ENCODE measurements around the gene SPATA13.
"Not testable (repeated sequence)": the region's sequence is repeated elsewhere in the genome, so short reads cannot be mapped to it uniquely, and the experiment has no call there.

SPATA13 gene

DNA sequence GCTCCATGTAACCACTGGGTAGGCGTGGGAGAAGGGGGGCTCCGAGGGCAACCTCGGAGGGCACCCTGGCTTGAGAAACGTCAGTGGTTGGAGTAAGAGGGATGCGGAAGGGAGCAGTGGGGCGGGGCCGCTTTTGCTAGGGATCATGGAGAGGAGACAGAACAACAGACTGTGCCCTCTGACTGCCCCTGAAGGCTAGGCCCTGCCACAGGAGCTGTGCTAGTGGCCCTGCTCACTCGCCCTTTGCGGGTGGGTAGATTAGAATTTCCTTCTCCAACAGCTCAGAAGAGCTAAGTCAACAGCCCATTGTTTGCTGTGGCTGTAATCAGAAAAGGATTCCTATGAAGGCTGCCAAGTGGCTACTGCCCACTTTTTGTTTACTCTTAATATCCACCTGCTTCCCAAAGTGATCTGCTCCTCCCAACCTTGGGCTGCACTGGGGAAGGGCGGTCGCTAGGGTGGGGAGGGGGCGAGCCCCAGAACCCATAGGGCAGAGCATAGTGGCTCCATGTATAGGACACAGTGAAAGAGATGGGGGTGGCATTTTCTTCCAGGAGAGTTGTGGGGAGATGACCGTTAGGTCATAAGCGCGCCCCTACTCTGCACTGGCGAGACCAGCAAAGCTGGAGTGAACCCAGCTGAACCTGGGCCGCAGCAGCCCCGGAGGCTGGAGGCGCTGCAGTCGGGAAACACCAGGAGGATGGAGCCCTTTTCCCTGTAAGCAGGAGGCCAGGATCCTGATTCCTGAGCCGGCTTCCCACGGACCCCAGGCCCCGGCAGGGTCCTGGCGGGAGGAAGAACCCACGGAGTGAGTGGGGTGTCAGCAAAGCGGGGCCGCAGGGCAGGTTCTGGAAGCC, 146.9 kb downstream of the SPATA13 start:
- Histone ChIP-seq H3K27ac (no peak overlapping the region), H3K36me3 (peaks cover 0 to 23% (median 16%) of the 10 kb centered on the region in 3 donors), H3K4me1 (no peaks in the 10 kb centered on the region), H3K27me3 (no peaks in the 10 kb centered on the region), H3K9me3 (no peaks in the 10 kb centered on the region), H3K4me3 (no peak overlapping the region)
- TF ChIP-seq, protein P1, sequence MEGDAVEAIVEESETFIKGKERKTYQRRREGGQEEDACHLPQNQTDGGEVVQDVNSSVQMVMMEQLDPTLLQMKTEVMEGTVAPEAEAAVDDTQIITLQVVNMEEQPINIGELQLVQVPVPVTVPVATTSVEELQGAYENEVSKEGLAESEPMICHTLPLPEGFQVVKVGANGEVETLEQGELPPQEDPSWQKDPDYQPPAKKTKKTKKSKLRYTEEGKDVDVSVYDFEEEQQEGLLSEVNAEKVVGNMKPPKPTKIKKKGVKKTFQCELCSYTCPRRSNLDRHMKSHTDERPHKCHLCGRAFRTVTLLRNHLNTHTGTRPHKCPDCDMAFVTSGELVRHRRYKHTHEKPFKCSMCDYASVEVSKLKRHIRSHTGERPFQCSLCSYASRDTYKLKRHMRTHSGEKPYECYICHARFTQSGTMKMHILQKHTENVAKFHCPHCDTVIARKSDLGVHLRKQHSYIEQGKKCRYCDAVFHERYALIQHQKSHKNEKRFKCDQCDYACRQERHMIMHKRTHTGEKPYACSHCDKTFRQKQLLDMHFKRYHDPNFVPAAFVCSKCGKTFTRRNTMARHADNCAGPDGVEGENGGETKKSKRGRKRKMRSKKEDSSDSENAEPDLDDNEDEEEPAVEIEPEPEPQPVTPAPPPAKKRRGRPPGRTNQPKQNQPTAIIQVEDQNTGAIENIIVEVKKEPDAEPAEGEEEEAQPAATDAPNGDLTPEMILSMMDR (IDR thresholded peaks at IDR 0.05): no peak
- DNase-seq: no peak
- intact Hi-C loops (cut with DNase I; ENCODE audit: low total_unique reads): no loop called here

DNA sequence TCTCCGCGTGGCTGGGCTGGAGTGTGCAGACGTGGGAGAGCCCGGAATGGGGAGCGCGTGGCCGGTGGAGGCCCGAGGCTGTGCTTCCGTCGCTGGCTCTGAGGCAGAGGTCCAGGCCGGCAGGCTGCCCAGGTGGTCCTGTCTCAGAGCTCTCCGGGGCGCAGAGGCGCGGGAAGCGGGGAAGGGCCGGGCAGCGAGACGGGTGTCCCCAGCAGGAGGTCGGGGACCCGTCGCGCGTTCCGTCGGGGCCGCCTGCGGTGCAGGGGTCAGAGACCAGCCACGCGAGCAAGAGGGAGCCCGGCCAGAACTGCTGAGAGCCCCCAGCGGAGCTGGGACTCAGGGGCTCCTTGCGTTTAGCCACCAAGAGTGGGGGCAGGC, 147.5 kb downstream of the SPATA13 start:
- Histone ChIP-seq H3K4me3 (no peak overlapping the region), H3K4me1 (no peaks in the 10 kb centered on the region), H3K27ac (no peak overlapping the region), H3K27me3 (no peaks in the 10 kb centered on the region), H3K36me3 (peaks cover 0 to 17% (median 10%) of the 10 kb centered on the region in 3 donors), H3K9me3 (no peaks in the 10 kb centered on the region)
- intact Hi-C loops (cut with DNase I; ENCODE audit: low total_unique reads): no loop called here
- DNase-seq: no peak
- TF ChIP-seq, protein P1 (IDR thresholded peaks at IDR 0.05): no peak

DNA sequence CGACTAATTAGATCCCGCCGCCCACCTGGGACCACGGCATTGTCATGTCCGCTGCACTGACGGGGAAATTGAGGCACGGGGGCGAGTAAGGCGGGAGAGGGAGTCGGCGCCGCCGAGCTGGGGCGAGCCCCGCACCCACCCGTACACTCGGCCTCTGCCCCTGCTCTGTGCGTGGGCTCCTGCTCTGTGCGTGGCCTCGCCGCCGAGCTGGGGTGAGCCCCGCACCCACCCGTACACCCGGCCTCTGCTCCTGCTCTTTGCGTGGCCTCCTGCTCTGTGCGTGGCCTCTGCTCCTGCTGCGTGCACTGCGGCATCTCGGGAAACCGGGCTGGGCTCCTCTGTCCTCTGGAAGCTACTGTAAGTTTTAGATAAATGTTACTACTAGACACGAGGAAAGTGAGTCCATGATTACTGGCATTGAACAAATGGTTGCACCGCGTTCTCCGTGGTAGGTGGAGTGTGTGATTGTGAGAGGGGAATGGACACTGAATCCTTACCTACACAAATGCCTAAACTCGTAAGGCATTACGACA, 148.0 kb downstream of the SPATA13 start:
- H3K27ac ChIP-seq: no peak overlapping the region
- H3K9me3 ChIP-seq: no peaks in the 10 kb centered on the region
- H3K36me3 ChIP-seq: peaks cover 0 to 12% (median 5%) of the 10 kb centered on the region in 3 donors
- no peaks in the 10 kb centered on the region for H3K27me3 ChIP-seq
- TF ChIP-seq, protein P1 (IDR thresholded peaks at IDR 0.05): no peak
- DNase-seq: no peak
- intact Hi-C loops (cut with DNase I; ENCODE audit: low total_unique reads): no loop called here
- H3K4me1 ChIP-seq: no peaks in the 10 kb centered on the region
- no peak overlapping the region for H3K4me3 ChIP-seq

DNA sequence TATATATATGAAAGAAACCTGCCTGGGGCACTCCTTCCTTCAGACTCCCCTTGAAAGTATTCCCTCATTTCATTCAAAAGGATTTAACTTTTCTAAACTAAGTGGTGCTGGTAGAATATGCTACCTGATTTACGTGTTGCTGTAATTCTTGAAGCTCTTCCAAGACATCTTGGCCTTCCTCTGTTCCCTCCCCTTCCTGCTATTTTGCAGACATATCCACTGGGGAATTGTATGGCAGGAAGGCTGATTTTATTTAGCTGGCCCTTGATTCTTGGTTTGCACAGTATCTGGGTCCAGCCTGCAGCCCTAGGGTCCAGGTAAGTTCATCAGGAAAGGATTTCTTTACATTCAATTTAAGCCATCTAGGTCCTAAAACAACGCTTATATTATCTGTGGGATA, 148.8 kb downstream of the SPATA13 start, which contains the start of gene C1QTNF9:
C1QTNF9 (plus strand) TSS at position 281 of the 400 bp plus-strand sequence. CDS start 6,424 bp downstream, outside the sequence.
- H3K4me3 ChIP-seq; H3K4me1 ChIP-seq; H3K27ac ChIP-seq; H3K36me3 ChIP-seq; H3K9me3 ChIP-seq; intact Hi-C loops (cut with DNase I; ENCODE audit: low total_unique reads); DNase-seq; H3K27me3 ChIP-seq: not testable (repeated sequence)

DNA sequence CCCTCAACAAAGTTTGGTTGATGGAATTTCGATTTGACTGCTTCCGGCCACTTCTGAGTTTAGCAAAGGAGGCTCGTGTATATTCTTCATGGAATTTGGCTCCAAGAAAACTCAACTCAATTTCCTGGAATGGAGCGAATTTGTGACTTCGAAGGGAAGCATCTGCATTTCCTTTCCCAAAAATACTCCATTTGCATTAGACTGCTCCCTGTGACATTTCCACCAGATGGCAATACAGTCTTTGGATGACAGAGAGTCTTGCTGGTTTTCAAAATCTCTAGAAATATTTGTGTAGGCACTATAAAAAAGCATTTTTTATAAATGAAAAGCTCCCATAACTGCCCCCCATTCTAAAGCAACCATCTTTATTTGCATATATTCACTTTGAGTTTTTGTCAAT, 152.9 kb downstream of the SPATA13 start:
- H3K36me3 ChIP-seq: no peaks in the 10 kb centered on the region
- H3K27me3 ChIP-seq: no peaks in the 10 kb centered on the region
- TF ChIP-seq, protein P1 (IDR thresholded peaks at IDR 0.05): no peak
- DNase-seq: no peak
- intact Hi-C loops (cut with DNase I; ENCODE audit: low total_unique reads): no loop called here
- no peak overlapping the region for H3K4me3 ChIP-seq
- no peaks in the 10 kb centered on the region for H3K4me1 ChIP-seq
- H3K27ac ChIP-seq: no peak overlapping the region
- H3K9me3 ChIP-seq: no peaks in the 10 kb centered on the region

DNA sequence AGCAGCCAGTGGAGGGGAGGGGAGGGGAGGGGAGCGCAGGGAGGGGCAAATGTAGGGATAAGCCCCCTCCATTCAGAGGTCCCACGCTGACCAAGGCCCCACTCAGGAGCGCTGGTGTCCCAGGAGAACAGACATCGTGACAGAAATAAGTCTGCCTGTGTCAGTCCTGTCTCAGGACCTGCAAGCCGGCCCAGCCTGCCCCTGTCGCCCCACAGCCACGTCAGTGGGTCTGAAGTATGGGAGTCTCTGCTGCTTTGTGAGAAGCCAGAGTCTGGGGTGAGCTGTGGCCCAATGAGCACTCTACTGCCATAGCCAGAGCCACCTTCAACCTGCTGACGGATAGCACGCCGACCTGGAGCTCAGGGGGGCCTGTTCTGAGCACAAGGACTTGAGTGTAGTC, 157.3 kb downstream of the SPATA13 start:
- intact Hi-C loops (cut with DNase I; ENCODE audit: low total_unique reads); H3K27me3 ChIP-seq; H3K9me3 ChIP-seq; H3K36me3 ChIP-seq; DNase-seq; H3K4me1 ChIP-seq; H3K4me3 ChIP-seq; H3K27ac ChIP-seq: not testable (repeated sequence)

DNA sequence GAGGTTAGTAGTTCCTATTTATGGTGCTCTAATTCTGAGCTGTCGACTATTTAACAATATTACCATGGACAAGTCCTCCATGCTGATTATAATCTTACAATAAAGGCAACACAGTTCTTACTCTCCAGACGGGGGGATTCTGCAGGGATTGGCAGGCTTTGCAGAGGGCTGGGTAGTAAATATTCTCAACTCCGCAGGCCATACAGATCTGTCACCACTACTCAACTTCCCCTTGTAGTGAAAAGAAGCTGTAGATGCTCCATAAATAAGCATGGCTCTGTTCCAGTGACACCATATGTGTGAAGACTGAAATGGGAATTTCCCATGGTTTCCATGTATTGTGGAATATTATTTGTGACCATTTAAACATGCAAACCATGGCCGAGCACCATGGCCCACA, 158.4 kb downstream of the SPATA13 start:
- intact Hi-C loops (cut with DNase I; ENCODE audit: low total_unique reads); H3K4me1 ChIP-seq; H3K4me3 ChIP-seq; H3K27ac ChIP-seq; H3K36me3 ChIP-seq; DNase-seq; H3K27me3 ChIP-seq; H3K9me3 ChIP-seq: not testable (repeated sequence)

DNA sequence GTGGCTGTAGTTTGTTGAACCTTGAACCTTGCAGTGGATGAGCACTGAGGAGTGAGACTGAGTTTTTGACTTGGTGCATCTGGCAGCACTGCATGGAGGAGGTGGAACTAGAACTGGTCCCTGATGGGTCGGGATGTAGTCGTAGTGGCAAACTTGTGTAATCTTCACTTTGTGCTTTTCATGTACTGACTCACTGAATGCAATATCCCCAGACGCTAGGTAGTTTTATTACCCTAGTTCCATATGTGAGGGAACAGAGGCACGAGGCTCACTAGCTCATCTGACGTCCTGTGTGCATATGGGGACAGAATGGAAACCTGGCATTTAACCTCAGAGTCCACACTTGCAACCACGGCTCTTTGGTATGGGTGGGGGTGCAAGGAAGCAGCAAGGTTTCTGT, 159.1 kb downstream of the SPATA13 start:
- intact Hi-C loops (cut with DNase I; ENCODE audit: low total_unique reads); H3K27ac ChIP-seq; DNase-seq; H3K36me3 ChIP-seq; H3K27me3 ChIP-seq; H3K9me3 ChIP-seq; H3K4me1 ChIP-seq; H3K4me3 ChIP-seq: not testable (repeated sequence)

DNA sequence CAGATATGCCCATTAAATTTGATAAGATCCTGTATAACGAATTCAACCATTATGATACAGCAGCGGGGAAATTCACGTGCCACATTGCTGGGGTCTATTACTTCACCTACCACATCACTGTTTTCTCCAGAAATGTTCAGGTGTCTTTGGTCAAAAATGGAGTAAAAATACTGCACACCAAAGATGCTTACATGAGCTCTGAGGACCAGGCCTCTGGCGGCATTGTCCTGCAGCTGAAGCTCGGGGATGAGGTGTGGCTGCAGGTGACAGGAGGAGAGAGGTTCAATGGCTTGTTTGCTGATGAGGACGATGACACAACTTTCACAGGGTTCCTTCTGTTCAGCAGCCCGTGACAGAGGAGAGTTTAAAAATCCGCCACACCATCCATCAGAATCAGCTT, 160.9 kb downstream of the SPATA13 start:
- H3K27ac ChIP-seq; H3K4me3 ChIP-seq; H3K27me3 ChIP-seq; H3K4me1 ChIP-seq; DNase-seq; intact Hi-C loops (cut with DNase I; ENCODE audit: low total_unique reads); H3K36me3 ChIP-seq; H3K9me3 ChIP-seq: not testable (repeated sequence)

DNA sequence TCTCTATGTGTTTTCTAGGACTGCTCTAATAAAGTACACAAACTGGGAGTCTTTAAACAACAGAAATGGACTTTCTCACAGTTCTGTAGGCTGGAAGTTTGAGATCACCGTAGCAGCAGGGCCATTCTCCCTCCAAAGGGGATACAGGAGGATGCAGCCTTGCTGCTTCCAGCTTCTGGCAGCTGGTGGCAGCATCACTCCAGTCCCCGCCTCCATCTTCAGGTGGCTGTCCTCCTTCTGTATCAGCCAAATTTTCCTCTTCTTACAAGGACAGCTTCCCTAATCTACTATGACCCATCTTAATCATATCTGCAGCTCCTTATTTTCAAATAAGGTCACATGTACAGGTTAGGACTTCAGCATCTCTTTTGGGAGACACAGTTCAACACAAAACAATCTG, 161.9 kb downstream of the SPATA13 start:
- H3K36me3 ChIP-seq; H3K27me3 ChIP-seq; DNase-seq; H3K27ac ChIP-seq; H3K9me3 ChIP-seq; intact Hi-C loops (cut with DNase I; ENCODE audit: low total_unique reads); H3K4me1 ChIP-seq; H3K4me3 ChIP-seq: not testable (repeated sequence)
